Tibial nerve (tissue), 4 donors: ENCODE data around the gene CERS1.

ENCODE experiments used
- CTCF ChIP-seq, 5 experiments: fragments of 200-600 bp in 3 of 5; fragments of 450-650 bp in 2 of 5; sonication (generic) in 3 of 5; IDR thresholded peaks; one replicate each; pipeline ENCODE4 v1.5.1; 2016 to 2019; ENCODE audit warnings: antibody characterized with exemption in 5 of 5, mild to moderate bottlenecking in 3 of 5, moderate library complexity in 2 of 5
- EP300 ChIP-seq, 2 donors: sonication (generic); formaldehyde crosslinking; IDR thresholded peaks; one replicate each; pipeline ENCODE4 v1.6.1; 2017; ENCODE audit warnings: antibody characterized with exemption in 2 of 2, mild to moderate bottlenecking in 1 of 2
- POLR2A ChIP-seq, 2 donors: fragments of 450-650 bp; IDR thresholded peaks; one replicate each; pipeline ENCODE4 v1.6.1; 2017; ENCODE audit warnings: antibody characterized with exemption in 2 of 2, mild to moderate bottlenecking in 2 of 2, moderate library complexity in 2 of 2

GRCh38 chr19:18906605-18907519 is 10.9 kb upstream of the CERS1 start:
- no peak for TF ChIP-seq CTCF (IDR thresholded peaks at IDR 0.05)
- TF ChIP-seq EP300 (IDR thresholded peaks at IDR 0.05): no peak
- no peak for TF ChIP-seq POLR2A (IDR thresholded peaks at IDR 0.05)
